HEK293 (cell line): ENCODE data around the gene HTR4.

Experiments used
- CTCF ChIA-PET: fragments of 350-600 bp; formaldehyde crosslinking; extraction: SDS; loops from one replicate; lab custom pipeline; 2021; ENCODE audit warnings: antibody characterized with exemption; lab: Yijun Ruan, JAX
- POLR2A ChIA-PET: fragments of 300-600 bp; formaldehyde crosslinking; extraction: SDS; loops from one replicate; lab custom pipeline; 2020; ENCODE audit warnings: antibody characterized with exemption, inconsistent platforms; lab: Yijun Ruan, JAX
- H3K27ac ChIP-seq: fragments of 200-500 bp; sonication (Bioruptor generic); 2 replicates; pipeline ENCODE4 v1.5.1; 2014; ENCODE audit warnings: low read depth, low read length, control low read depth, inconsistent platforms; ENCODE audit errors: extremely low read depth
- H3K36me3 ChIP-seq, 2 experiments: fragments of 200-500 bp in 1 of 2; sonication (Bioruptor generic) in 1 of 2; 1 replicate in 1 of 2; 2 replicates in 1 of 2; pipeline ENCODE4 v1.5.1; 2014 to 2017; ENCODE audit warnings: inconsistent platforms in 2 of 2, low read length in 2 of 2; ENCODE audit not compliant: control insufficient read depth in 2 of 2, insufficient read depth in 1 of 2
- H3K4me1 ChIP-seq: fragments of 200-500 bp; sonication (Bioruptor generic); 2 replicates; pipeline ENCODE4 v1.5.1; 2014; ENCODE audit warnings: mild to moderate bottlenecking, low read length, inconsistent platforms; ENCODE audit not compliant: control insufficient read depth, insufficient read depth
- H3K4me3 ChIP-seq: 2 replicates; pipeline ENCODE4 v1.5.1; 2011; ENCODE audit warnings: low read depth, mild to moderate bottlenecking, control low read depth, low read length, moderate library complexity
- H3K9me3 ChIP-seq: fragments of 200-500 bp; sonication (Bioruptor generic); 2 replicates; pipeline ENCODE4 v1.5.1; 2014; ENCODE audit warnings: low read depth, low read length, inconsistent platforms; ENCODE audit not compliant: control insufficient read depth, insufficient read depth
- EGR2 ChIP-seq: fragments of 450-650 bp; formaldehyde crosslinking; IDR thresholded peaks from 2 replicates; pipeline ENCODE4 v1.5.1; 2016; ENCODE audit warnings: low read depth, missing biosample characterization, missing genetic modification characterization
- GFI1B ChIP-seq: fragments of 450-650 bp; formaldehyde crosslinking; IDR thresholded peaks from 2 replicates; pipeline ENCODE4 v1.5.1; 2016; ENCODE audit warnings: missing biosample characterization, missing genetic modification characterization
- KLF10 ChIP-seq: fragments of 450-650 bp; IDR thresholded peaks from 2 replicates; pipeline ENCODE4 v1.5.1; 2018; ENCODE audit warnings: missing biosample characterization, mild to moderate bottlenecking, missing genetic modification characterization
- MYNN ChIP-seq: fragments of 450-650 bp; formaldehyde crosslinking; IDR thresholded peaks from 2 replicates; pipeline ENCODE4 v1.5.1; 2016; ENCODE audit warnings: missing biosample characterization, missing genetic modification characterization, borderline replicate concordance
- MZF1 ChIP-seq: fragments of 450-650 bp; formaldehyde crosslinking; IDR thresholded peaks from 2 replicates; pipeline ENCODE4 v1.5.1; 2017; ENCODE audit warnings: missing biosample characterization, missing genetic modification characterization, borderline replicate concordance
- PRDM1 ChIP-seq: fragments of 450-650 bp; formaldehyde crosslinking; IDR thresholded peaks from 2 replicates; pipeline ENCODE4; 2016; ENCODE audit warnings: missing biosample characterization, missing genetic modification characterization
- SCRT2 ChIP-seq: fragments of 450-650 bp; formaldehyde crosslinking; IDR thresholded peaks from 2 replicates; pipeline ENCODE4 v1.5.1; 2016; ENCODE audit warnings: missing biosample characterization, missing genetic modification characterization
- TRIM28 ChIP-seq: IDR thresholded peaks from 2 replicates; pipeline ENCODE4 v1.6.1; 2011; ENCODE audit warnings: low read length, control low read depth, borderline replicate concordance
- TSHZ1 ChIP-seq: fragments of 450-650 bp; formaldehyde crosslinking; IDR thresholded peaks from 2 replicates; pipeline ENCODE4 v1.5.1; 2016; ENCODE audit warnings: missing biosample characterization, missing genetic modification characterization, borderline replicate concordance
- ZBTB20 ChIP-seq: fragments of 450-650 bp; formaldehyde crosslinking; IDR thresholded peaks from 2 replicates; pipeline ENCODE4 v1.5.1; 2016; ENCODE audit warnings: missing biosample characterization, missing genetic modification characterization
- ZBTB6 ChIP-seq: fragments of 450-650 bp; formaldehyde crosslinking; IDR thresholded peaks from 2 replicates; pipeline ENCODE4 v1.5.1; 2017; ENCODE audit warnings: missing biosample characterization, missing genetic modification characterization
- ZNF155 ChIP-seq: fragments of 450-650 bp; formaldehyde crosslinking; IDR thresholded peaks from 2 replicates; pipeline ENCODE4 v1.5.1; 2016; ENCODE audit warnings: missing biosample characterization, missing genetic modification characterization
- ZNF157 ChIP-seq: fragments of 450-650 bp; formaldehyde crosslinking; IDR thresholded peaks from 2 replicates; pipeline ENCODE4 v1.5.1; 2016; ENCODE audit warnings: missing biosample characterization, missing genetic modification characterization
- ZNF16 ChIP-seq: fragments of 450-650 bp; formaldehyde crosslinking; IDR thresholded peaks from 2 replicates; pipeline ENCODE4 v1.5.1; 2016; ENCODE audit warnings: low read depth, missing biosample characterization, missing genetic modification characterization
- ZNF280C ChIP-seq: fragments of 450-650 bp; formaldehyde crosslinking; IDR thresholded peaks from 2 replicates; pipeline ENCODE4 v1.5.1; 2016; ENCODE audit warnings: missing biosample characterization, missing genetic modification characterization
- ZNF302 ChIP-seq: fragments of 450-650 bp; formaldehyde crosslinking; IDR thresholded peaks from 2 replicates; pipeline ENCODE4 v1.5.1; 2016; ENCODE audit warnings: missing biosample characterization, missing genetic modification characterization, low read depth
- ZNF544 ChIP-seq: fragments of 450-650 bp; formaldehyde crosslinking; IDR thresholded peaks from 2 replicates; pipeline ENCODE4 v1.5.0; 2017; ENCODE audit warnings: missing biosample characterization, missing genetic modification characterization
- ZNF571 ChIP-seq: fragments of 450-650 bp; formaldehyde crosslinking; IDR thresholded peaks from 2 replicates; pipeline ENCODE4 v1.5.0; 2017; ENCODE audit warnings: missing biosample characterization, missing genetic modification characterization
- ZNF600 ChIP-seq: fragments of 450-650 bp; formaldehyde crosslinking; IDR thresholded peaks from 2 replicates; pipeline ENCODE4 v1.5.1; 2016; ENCODE audit warnings: missing biosample characterization, missing genetic modification characterization
- ZNF677 ChIP-seq: fragments of 450-650 bp; IDR thresholded peaks from 2 replicates; pipeline ENCODE4 v1.5.0; 2018; ENCODE audit warnings: missing biosample characterization, mild to moderate bottlenecking, missing genetic modification characterization, moderate library complexity
- ZNF704 ChIP-seq: fragments of 450-650 bp; formaldehyde crosslinking; IDR thresholded peaks from 2 replicates; pipeline ENCODE4 v1.5.1; 2016; ENCODE audit warnings: missing biosample characterization, missing genetic modification characterization
- TF ChIP-seq, protein P1 (sequence below): fragments of 450-650 bp; formaldehyde crosslinking; IDR thresholded peaks from 2 replicates; pipeline ENCODE4 v1.5.1; 2016; ENCODE audit warnings: missing biosample characterization, missing genetic modification characterization, borderline replicate concordance
- TF ChIP-seq, protein P2 (sequence below): fragments of 450-650 bp; formaldehyde crosslinking; optimal IDR thresholded peaks from 2 replicates; pipeline ENCODE3; 2016; ENCODE audit warnings: missing biosample characterization, mild to moderate bottlenecking, missing genetic modification characterization

The HTR4 gene

GRCh38 chr5:148455185-148455584 is 199.1 kb downstream of the HTR4 start (continued):
- TF ChIP-seq ZNF302 (tag by site-specific recombination): no peak
- TF ChIP-seq ZNF157 (tag by site-specific recombination): no peak
- no peak for TF ChIP-seq MYNN
- TF ChIP-seq TRIM28: no peak
- no peak for TF ChIP-seq KLF10 (tag by site-specific recombination)
- TF ChIP-seq, protein P1, sequence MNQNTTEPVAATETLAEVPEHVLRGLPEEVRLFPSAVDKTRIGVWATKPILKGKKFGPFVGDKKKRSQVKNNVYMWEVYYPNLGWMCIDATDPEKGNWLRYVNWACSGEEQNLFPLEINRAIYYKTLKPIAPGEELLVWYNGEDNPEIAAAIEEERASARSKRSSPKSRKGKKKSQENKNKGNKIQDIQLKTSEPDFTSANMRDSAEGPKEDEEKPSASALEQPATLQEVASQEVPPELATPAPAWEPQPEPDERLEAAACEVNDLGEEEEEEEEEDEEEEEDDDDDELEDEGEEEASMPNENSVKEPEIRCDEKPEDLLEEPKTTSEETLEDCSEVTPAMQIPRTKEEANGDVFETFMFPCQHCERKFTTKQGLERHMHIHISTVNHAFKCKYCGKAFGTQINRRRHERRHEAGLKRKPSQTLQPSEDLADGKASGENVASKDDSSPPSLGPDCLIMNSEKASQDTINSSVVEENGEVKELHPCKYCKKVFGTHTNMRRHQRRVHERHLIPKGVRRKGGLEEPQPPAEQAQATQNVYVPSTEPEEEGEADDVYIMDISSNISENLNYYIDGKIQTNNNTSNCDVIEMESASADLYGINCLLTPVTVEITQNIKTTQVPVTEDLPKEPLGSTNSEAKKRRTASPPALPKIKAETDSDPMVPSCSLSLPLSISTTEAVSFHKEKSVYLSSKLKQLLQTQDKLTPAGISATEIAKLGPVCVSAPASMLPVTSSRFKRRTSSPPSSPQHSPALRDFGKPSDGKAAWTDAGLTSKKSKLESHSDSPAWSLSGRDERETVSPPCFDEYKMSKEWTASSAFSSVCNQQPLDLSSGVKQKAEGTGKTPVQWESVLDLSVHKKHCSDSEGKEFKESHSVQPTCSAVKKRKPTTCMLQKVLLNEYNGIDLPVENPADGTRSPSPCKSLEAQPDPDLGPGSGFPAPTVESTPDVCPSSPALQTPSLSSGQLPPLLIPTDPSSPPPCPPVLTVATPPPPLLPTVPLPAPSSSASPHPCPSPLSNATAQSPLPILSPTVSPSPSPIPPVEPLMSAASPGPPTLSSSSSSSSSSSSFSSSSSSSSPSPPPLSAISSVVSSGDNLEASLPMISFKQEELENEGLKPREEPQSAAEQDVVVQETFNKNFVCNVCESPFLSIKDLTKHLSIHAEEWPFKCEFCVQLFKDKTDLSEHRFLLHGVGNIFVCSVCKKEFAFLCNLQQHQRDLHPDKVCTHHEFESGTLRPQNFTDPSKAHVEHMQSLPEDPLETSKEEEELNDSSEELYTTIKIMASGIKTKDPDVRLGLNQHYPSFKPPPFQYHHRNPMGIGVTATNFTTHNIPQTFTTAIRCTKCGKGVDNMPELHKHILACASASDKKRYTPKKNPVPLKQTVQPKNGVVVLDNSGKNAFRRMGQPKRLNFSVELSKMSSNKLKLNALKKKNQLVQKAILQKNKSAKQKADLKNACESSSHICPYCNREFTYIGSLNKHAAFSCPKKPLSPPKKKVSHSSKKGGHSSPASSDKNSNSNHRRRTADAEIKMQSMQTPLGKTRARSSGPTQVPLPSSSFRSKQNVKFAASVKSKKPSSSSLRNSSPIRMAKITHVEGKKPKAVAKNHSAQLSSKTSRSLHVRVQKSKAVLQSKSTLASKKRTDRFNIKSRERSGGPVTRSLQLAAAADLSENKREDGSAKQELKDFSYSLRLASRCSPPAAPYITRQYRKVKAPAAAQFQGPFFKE (tag by site-specific recombination): no peak

- H3K27ac ChIP-seq: no peak overlapping the region
- no peak overlapping the region for H3K4me3 ChIP-seq
- no peaks in the 10 kb centered on the region for H3K36me3 ChIP-seq
- no peaks in the 10 kb centered on the region for H3K4me1 ChIP-seq
- ChIA-PET POLR2A (no interaction called here), CTCF (interaction anchor here (0.7 to 2.7 kb wide), 3 partner anchors 11 to 635 kb away, joined by 3 to 10 read pairs (median 4); no protein-coding TSS in a partner anchor)
- no peaks in the 10 kb centered on the region for H3K9me3 ChIP-seq
- no peak for TF ChIP-seq ZNF600
- no peak for TF ChIP-seq ZNF677 (tag by site-specific recombination)
- TF ChIP-seq ZBTB20 (tag by site-specific recombination): no peak
- no peak for TF ChIP-seq ZNF155 (tag by site-specific recombination)
- TF ChIP-seq ZNF571: no peak
- TF ChIP-seq ZNF544: no peak
- no peak for TF ChIP-seq TSHZ1 (tag by site-specific recombination)
- no peak for TF ChIP-seq GFI1B
- TF ChIP-seq ZNF704 (tag by site-specific recombination): no peak
- TF ChIP-seq PRDM1 (tag by site-specific recombination): no peak
- no peak for TF ChIP-seq ZNF280C (tag by site-specific recombination)
- TF ChIP-seq SCRT2 (tag by site-specific recombination): no peak
- TF ChIP-seq, protein P2, sequence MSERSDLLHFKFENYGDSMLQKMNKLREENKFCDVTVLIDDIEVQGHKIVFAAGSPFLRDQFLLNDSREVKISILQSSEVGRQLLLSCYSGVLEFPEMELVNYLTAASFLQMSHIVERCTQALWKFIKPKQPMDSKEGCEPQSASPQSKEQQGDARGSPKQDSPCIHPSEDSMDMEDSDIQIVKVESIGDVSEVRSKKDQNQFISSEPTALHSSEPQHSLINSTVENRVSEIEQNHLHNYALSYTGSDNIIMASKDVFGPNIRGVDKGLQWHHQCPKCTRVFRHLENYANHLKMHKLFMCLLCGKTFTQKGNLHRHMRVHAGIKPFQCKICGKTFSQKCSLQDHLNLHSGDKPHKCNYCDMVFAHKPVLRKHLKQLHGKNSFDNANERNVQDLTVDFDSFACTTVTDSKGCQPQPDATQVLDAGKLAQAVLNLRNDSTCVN (tag by site-specific recombination): no peak
- no peak for TF ChIP-seq ZNF16 (tag by site-specific recombination)
- TF ChIP-seq EGR2 (tag by site-specific recombination): no peak
- no peak for TF ChIP-seq ZBTB6 (tag by site-specific recombination)
- no peak for TF ChIP-seq MZF1 (tag by site-specific recombination)
Measured at GRCh38 chr5:148454576-148454975, 199.8 kb downstream of the HTR4 start.
